ENCODE data around the gene AFF1.

Gene AFF1

GRCh38 chr4:86901864-86902263, 32.9 kb upstream of the AFF1 start:
- TF ChIP-seq, protein P1, sequence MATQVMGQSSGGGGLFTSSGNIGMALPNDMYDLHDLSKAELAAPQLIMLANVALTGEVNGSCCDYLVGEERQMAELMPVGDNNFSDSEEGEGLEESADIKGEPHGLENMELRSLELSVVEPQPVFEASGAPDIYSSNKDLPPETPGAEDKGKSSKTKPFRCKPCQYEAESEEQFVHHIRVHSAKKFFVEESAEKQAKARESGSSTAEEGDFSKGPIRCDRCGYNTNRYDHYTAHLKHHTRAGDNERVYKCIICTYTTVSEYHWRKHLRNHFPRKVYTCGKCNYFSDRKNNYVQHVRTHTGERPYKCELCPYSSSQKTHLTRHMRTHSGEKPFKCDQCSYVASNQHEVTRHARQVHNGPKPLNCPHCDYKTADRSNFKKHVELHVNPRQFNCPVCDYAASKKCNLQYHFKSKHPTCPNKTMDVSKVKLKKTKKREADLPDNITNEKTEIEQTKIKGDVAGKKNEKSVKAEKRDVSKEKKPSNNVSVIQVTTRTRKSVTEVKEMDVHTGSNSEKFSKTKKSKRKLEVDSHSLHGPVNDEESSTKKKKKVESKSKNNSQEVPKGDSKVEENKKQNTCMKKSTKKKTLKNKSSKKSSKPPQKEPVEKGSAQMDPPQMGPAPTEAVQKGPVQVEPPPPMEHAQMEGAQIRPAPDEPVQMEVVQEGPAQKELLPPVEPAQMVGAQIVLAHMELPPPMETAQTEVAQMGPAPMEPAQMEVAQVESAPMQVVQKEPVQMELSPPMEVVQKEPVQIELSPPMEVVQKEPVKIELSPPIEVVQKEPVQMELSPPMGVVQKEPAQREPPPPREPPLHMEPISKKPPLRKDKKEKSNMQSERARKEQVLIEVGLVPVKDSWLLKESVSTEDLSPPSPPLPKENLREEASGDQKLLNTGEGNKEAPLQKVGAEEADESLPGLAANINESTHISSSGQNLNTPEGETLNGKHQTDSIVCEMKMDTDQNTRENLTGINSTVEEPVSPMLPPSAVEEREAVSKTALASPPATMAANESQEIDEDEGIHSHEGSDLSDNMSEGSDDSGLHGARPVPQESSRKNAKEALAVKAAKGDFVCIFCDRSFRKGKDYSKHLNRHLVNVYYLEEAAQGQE (IDR thresholded peaks at IDR 0.05; ENCODE audit: insufficient read depth in 1 of 2, low read depth in 2 of 2, low read length in 2 of 2), result no peak
- no peak for TF ChIP-seq SIN3A (IDR thresholded peaks at IDR 0.05; ENCODE audit: borderline replicate concordance, insufficient read depth, low read length)
- TF ChIP-seq POLR2AphosphoS5 (IDR thresholded peaks at IDR 0.05; ENCODE audit: low read depth, low read length), result no peak
- no peak for TF ChIP-seq TAF1 (IDR thresholded peaks at IDR 0.05; ENCODE audit: borderline replicate concordance, insufficient read depth, low read length)
- no peak for TF ChIP-seq FOXP2 (optimal IDR thresholded peaks at IDR 0.05; ENCODE audit: borderline replicate concordance, extremely low read depth, extremely low read length, insufficient read depth)

DNA sequence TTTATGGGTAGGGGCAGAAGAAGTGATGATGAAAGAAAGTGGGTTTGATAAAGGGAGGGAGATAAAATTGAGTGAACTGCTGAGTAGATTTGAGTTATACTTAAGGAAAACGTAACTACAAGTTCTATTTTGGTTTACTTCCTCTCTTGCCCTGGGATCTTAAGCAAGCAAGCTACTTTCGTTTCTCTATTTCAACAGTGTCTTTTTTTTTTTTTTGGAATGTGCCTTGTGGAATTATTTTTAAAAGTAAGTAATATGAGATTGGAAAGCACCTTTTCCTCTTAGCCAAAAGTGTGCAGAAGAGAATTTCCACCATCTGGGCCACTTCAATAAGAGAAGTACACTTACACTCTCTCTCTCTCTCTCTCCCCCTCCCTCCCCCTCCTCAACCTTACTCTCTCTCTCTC, 26.6 kb upstream of the AFF1 start:
- no peak for TF ChIP-seq POLR2AphosphoS5 (IDR thresholded peaks at IDR 0.05; ENCODE audit: low read depth, low read length)

GRCh38 chr4:86909546-86910295, 25.1 kb upstream of the AFF1 start:
- TF ChIP-seq SIN3A (IDR thresholded peaks at IDR 0.05; ENCODE audit: borderline replicate concordance, insufficient read depth, low read length), result no peak
- TF ChIP-seq, protein P1 (IDR thresholded peaks at IDR 0.05; ENCODE audit: insufficient read depth in 1 of 2, low read depth in 2 of 2, low read length in 2 of 2), result no peak
- TF ChIP-seq TAF1 (IDR thresholded peaks at IDR 0.05; ENCODE audit: borderline replicate concordance, insufficient read depth, low read length), result no peak
- no peak for TF ChIP-seq POLR2AphosphoS5 (IDR thresholded peaks at IDR 0.05; ENCODE audit: low read depth, low read length)
- no peak for TF ChIP-seq FOXP2 (optimal IDR thresholded peaks at IDR 0.05; ENCODE audit: borderline replicate concordance, extremely low read depth, extremely low read length, insufficient read depth)

GRCh38 chr4:86910369-86910768, 24.4 kb upstream of the AFF1 start:
- TF ChIP-seq TAF1 (IDR thresholded peaks at IDR 0.05; ENCODE audit: borderline replicate concordance, insufficient read depth, low read length), result no peak
- no peak for TF ChIP-seq POLR2AphosphoS5 (IDR thresholded peaks at IDR 0.05; ENCODE audit: low read depth, low read length)
- no peak for TF ChIP-seq SIN3A (IDR thresholded peaks at IDR 0.05; ENCODE audit: borderline replicate concordance, insufficient read depth, low read length)
- no peak for TF ChIP-seq FOXP2 (optimal IDR thresholded peaks at IDR 0.05; ENCODE audit: borderline replicate concordance, extremely low read depth, extremely low read length, insufficient read depth)
- TF ChIP-seq, protein P1 (IDR thresholded peaks at IDR 0.05; ENCODE audit: insufficient read depth in 1 of 2, low read depth in 2 of 2, low read length in 2 of 2), result no peak

DNA sequence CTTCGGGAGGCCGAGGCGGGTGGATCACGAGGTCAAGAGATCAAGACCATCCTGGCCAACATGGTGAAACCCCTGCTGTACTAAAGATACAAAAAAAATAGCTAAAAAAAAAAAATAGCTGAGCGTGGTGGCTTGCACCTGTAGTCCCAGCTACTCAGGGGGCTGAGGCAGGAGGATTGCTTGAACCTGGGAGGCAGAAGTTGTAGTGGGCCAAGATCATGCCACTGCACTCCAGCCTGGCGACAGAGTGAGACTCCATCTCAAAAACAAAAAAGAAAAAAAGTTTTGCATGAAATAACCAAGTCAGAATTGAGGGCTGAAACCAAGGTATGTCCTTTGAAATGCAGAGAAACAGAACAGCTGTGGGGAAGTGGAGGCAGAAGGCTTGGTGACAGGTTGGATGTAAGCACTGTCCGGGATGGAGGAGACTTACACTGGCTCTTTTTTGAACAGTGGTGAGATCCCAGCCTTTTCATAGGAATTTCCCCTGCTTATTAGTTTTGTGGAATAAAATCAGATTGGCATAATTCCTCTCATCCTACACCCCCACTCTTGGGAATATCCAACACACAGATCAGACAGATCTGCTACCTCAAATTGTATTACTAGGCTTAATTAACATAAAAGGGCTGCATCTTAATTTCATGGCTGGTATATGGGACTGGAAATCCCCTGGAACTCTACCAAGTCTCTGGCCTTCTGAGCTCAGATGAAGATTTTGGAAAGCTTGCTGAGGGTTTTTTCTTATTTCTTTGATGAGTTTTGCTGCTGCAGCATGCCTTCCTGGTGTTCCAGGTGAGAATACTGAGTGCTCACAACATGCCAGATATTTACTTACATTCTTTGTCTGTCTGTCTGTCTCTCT, 23.8 kb upstream of the AFF1 start:
- TF ChIP-seq POLR2AphosphoS5 (IDR thresholded peaks at IDR 0.05; ENCODE audit: low read depth, low read length) (no peak), FOXP2 (optimal IDR thresholded peaks at IDR 0.05; ENCODE audit: borderline replicate concordance, extremely low read depth, extremely low read length, insufficient read depth) (no peak), TAF1 (IDR thresholded peaks at IDR 0.05; ENCODE audit: borderline replicate concordance, insufficient read depth, low read length) (no peak), SIN3A (IDR thresholded peaks at IDR 0.05; ENCODE audit: borderline replicate concordance, insufficient read depth, low read length) (no peak)
- TF ChIP-seq, protein P1 (IDR thresholded peaks at IDR 0.05; ENCODE audit: insufficient read depth in 1 of 2, low read depth in 2 of 2, low read length in 2 of 2), result no peak

Measured in PFSK-1 (cell line).